GM21619 (cell line): ENCODE measurements around the gene DAPK3.
"Not testable (repeated sequence)": the region's sequence is repeated elsewhere in the genome, so short reads cannot be mapped to it uniquely, and the experiment has no call there.

ENCODE experiments used
- ATAC-seq: cut with Tn5 transposase; IDR thresholded peaks from one replicate; pipeline ENCODE4 v1.9.1; 2021; ENCODE audit not compliant: unreplicated experiment

DAPK3 gene

DNA sequence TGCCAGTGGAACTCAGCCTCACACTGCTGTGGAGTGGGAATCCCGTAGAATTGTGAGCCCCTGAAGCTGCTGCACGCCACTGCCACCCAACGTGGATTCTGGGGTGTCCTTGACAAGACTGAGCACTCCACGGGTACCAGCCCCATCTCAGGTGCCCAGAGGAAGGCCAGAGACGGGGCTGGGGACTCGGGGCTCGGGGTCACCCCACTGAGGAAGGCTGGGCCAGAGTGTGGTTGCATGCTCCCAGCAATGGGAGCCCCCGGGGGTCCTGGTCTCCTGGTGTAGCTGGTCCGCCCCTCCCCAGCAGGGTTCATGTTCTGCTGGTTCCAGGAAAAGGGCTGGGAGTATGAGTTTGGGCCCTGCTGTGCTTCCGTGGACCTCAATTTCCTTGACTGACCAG lies 15.2 kb downstream of the DAPK3 start:
- no peak for ATAC-seq

DNA sequence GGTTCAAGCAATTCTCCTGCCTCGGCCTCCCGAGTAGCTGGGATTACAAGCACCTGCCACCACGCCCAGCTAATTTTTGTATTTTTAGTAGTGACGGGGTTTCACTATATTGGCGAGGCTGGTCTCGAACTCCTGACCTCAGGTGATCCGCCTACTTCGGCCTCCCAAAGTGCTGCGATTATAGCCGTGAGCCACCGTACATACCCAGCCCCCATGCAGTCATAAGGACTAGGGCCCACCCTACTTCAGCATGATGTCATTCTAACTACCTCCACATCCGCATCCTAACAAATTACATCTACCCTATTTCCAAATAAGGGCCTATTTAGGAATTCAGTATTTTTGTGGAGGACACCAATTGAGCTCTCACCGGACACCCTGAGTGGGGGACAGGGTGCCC lies 15.6 kb downstream of the DAPK3 start:
- not testable (repeated sequence) for ATAC-seq

DNA sequence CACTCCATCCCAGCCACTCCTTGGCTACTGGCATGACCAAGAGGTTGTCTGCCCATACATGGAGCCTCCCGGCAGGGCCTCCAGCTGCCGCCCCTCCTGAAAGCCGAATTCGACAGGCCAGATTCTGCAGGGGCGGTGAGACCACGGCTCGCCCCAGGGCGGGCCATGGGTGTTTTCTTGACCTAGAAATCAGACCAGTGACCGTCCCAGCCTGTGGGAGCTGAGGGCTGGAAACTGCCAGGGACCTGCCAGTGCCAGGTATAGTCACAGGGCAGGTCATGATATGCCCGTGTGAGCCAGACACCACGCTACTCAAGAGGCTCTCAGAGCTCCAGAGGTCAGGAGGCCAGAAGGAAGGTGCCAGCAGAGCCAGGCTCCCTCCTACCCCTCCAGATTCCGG lies 16.8 kb downstream of the DAPK3 start:
- no peak for ATAC-seq

DNA sequence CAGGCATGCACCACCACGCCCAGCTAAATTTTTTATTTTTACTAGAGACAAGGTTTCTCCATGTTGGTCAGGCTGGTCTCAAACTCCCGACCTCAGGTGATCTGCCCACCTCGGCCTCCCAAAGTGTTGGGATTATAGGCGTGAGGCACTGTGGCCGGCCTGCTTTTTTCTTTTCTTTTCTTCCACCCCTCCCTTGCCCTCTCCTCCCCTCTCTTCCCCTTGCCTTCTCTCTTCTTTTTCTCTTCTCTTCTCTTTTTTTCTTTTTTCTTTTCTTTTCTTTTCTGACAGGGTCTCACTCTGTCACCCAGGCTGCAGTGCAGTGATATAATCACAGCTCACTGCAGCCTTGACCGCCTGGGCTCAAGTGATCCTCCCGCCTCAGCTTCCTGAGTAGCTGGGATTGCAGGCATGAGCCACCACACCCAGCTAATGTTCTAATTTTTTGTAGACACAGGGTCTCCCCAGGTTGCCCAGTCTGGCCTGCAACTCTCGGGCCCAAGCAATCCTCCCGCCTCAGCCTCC lies 18.1 kb downstream of the DAPK3 start:
- ATAC-seq, result not testable (repeated sequence)

DNA sequence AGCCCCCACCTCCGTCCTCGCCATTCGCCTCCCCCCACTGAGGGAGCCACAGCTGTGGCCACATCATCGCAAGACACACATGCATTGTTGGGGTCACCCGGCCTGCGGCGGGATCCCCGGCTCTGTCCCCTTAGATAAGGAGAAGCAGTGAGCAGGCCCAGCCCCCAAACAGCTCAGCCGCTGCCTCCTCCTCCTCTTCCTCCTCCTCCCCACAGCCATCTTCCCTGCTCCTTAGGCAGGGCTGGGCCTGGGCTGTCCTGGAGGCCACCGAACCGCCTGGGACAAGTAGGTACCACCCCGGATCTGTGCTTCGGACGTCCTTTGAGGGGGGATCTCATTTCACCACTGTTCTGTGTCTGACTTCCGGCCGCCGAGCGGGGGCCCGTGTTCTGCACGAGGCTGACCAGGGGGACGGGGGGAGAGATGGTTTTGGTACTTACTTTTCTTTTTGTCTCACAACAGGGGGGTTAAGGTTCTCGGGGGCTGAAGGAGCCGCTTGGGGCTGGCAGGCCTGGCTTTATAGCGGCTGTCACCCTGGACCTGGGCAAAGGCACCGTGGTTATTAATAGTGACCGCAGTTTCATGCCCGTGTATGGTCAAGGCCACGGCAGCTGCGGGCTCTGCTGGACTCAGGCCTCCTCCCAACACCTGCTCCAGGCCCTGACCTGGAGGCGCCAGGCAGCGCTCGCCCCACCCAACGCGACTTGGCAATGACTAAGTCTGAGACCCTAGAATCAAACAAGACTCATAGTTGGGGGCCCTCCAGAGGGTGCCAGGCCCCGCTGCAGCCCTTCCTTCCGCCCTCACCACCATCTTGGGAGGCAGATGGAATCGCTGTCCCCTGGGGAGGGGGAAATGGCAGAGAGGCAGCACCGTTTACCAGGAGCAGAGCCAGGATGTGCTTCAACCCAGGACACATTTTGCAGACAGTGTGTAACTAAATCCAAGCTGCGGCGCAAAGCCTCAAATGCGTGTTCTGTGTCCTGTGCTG lies 19.7 kb downstream of the DAPK3 start:
- no peak for ATAC-seq

DNA sequence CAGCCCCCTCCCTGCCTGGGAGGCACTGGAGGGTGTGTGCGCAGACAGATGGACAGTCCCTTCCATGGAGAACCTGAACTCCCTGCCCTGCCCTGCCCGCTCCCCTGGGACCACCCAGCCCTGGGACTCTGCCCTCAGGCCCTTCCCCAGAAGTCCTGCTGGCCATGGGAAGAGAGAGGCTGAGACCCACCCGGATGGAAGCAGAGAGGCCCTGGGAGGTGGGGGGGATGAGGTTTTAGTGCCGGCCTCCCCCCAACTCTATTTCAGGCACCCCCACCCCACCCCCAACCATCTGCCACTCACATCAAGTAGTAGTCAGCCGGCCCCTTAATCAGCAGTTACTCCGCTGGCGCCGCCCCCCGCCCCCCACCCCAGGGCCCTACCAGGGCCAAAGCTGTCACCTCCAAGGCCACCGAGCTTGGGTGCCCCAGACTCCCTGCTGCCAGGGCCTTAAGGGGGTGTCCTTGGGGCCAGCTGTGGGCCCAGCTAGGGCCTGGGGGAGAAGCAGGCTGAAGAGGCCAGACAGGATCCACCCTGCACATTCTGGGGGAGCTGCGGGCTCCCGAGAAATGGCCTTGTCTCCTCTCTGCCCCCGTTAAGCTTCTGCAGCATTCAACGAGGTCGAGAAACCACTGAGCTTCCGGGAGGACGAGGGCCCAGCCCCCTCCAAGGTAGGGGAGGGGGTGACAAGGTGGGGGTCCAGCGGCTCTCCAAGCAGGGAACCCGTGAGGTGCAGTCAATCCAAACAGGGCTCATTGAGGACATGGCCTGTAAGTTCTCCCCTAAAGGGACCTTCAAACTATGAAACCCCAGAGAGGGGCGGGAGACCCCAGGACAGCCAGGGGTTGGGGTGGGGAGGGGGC lies 20.7 kb downstream of the DAPK3 start:
- no peak for ATAC-seq

DNA sequence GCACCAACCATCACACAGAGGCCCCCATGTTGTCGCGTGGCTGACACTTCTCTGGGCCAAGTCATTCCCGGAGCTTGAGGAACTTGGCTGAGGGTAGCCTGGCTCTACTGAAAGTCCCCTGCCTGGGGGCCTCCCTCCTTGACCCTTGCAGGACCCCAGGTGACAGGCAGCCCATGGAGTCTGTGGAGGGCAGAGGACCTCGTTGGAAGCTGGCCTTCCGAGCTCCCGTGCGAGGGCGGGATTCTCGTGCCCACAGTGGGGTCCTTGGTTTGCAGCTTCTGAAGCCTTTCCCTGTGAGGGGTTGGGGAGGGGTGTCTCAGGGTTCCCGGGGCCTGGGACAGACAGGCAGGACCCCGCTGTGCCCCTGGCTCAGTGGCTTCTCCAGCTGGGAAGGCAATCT lies 21.6 kb downstream of the DAPK3 start:
- no peak for ATAC-seq

DNA sequence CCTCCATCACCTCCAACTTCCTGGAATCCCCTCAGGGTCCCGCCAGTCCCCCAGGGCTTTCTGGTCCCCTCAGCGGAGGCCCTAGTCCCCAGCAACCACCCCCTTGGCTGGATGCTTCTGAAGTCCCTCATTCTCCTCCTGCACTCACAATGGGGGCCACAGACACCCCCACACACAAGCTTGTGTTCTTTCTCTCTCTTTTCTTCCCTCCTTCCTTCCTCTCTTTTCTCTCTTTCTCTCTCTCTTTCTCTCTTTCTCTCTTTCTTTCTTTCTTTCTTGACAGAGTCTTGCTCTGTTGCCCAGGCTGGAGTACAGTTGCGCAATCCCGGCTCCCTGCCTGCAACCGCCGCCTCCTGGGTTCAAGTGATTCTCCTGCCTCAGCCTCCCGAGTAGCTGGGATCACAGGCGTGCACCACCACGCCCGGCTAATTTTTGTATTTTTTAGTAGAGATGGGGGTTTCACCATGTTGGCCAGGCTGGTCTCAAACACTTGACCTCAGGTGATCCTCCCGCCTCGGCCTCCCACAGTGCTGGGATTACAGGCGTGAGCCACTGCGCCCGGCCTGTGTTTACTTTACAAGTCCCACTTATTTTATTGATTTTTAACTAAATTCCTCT lies 23.5 kb downstream of the DAPK3 start:
- ATAC-seq, result not testable (repeated sequence)

DNA sequence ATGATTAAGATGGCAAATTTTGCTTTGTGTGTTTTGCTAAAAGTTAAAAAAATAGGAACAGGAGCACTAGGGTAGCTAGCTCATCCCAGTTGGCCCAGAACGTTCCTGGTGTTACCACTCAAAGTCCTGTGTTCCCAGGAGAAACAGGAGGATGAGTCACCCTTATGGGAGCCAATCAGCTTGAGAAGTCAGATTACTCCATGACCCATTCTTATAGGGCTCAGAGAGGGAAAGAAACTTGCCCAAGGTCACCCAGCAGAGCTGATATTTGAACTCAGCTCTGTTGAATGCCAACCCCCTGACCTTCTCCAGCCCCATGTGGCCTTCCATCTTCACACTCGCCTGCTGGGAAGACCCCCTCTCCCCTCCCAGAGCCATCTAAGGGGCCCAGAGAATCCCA lies 25.1 kb downstream of the DAPK3 start:
- no peak for ATAC-seq

DNA sequence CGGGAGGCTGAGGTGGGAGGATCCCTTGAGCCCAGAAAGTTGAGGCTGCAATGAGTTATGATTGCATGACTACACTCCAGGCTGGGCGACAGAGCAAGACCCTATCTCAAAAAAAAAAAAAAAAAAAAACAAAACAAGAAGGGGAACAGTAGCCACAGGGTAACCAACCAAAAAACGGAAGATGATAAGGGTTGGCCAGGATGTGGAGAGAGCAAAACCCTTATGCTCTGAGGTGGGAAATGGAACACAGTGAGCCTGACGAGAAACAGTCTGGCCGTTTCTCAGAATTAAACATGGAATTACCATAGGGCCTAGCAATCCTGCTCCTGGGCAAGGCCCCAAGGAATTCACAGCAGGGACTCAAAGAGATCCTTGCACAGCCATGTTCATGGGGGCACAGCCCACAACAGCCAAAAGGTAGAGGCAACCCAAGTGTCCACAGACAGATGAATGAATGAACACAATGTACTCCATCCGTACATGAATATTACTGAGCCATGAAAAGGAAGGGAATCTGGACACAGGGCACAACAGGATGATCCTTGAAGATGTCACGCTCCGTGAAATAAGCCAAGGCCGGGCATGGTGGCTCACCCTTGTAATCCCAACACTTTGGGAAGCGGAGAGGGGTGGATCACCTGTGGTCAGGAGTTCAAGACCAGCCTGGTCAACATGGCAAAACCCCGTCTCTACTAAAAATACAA lies 26.7 kb downstream of the DAPK3 start:
- ATAC-seq, result no peak

DNA sequence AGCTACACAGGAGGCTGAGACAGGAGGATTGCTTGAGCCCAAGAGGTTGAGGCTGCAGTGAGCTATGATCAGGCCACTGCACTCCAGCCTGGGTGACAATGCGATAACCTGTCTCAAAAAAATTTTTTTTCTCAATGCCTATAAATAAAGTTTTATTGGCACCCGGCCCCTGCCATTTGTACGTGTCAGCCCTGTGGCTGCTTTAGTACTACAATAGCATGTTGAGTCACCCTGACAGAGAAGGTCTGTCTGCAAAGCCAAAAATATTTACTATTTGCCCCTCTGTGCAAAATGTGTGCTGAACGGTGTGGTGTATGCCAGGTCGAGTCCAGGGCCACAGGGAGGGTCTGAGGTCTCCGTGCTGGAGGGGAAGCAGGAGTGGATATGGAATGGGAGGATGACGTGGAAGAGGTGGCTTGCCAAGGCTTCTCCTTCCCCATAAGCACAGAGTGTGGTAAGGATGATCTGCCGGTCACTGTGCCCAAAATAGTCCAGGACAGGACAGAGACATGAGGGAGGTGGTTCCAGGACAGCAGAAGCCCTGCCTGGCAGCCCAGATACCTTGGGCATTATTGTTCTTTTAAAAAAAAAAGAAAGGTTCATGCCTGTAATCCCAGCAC lies 28.0 kb downstream of the DAPK3 start:
- ATAC-seq, result no peak

DNA sequence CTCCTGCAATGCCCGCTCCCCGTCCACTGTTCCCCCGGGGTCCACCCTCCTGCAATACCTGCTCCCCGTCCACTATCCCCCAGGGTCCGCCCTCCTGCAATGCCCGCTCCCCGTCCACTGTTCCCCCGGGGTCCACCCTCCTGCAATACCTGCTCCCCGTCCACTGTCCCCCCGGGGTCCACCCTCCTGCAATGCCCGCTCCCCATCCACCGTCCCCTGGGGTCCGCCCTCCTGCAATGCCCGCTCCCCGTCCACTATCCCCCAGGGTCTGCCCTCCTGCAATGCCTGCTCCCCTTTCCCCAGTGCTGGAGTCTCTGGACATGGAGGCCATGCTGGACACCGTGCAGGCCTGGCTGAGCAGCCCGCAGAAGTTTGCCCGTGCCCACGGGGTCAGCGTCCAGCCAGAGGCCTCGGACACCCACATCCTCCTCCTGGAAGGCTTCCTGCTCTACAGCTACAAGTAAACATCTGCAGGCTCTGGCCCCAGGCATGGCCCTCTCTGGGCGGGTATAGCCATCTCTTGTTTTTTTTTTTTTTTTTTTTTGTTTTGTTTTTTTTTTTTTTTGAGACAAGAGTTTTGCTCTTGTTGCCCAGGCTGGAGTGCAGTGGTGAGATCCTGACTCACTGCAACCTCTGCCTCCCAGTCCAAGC lies 32.5 kb downstream of the DAPK3 start:
- ATAC-seq, result not testable (repeated sequence)

DNA sequence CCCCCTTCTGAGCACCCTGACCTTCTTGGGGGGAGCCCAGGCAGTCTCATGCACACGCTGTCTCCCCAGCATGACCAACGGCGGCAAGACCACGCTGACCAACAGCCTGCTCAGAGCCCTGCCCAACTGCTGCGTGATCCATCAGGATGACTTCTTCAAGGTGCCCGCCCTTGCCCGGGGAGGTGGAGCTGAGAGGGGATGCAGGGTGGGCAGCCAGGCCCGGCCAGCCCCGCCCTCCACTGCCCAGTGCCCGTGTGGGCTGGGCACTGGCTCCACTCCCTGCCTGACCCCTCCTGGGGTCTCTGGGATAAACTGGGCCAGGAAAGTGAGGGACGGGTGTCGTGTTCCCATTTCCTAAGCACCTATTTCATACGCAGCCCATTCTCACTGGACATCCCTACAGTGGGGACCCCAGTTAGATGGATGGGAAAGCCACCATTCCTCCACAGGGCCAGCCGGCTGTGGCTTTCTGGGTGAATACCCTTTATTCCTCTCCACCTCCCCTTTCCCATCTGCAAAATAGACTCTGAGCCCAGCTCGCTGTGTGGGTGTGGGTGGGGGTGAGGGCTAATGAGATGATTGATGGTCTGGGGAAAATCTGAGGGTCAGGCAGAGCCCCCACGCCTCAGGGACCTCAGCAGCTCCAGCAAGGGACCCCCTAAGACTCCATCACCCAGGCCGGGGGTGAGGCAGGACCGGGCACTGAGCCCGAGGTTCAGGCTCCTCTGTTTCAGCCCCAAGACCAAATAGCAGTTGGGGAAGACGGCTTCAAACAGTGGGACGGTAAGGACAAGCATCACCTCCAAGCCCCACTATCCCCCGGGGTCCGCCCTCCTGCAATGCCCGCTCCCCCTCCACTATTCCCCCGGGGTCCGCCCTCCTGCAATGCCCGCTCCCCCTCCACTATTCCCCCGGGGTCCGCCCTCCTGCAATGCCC lies 34.1 kb downstream of the DAPK3 start:
- no peak for ATAC-seq

DNA sequence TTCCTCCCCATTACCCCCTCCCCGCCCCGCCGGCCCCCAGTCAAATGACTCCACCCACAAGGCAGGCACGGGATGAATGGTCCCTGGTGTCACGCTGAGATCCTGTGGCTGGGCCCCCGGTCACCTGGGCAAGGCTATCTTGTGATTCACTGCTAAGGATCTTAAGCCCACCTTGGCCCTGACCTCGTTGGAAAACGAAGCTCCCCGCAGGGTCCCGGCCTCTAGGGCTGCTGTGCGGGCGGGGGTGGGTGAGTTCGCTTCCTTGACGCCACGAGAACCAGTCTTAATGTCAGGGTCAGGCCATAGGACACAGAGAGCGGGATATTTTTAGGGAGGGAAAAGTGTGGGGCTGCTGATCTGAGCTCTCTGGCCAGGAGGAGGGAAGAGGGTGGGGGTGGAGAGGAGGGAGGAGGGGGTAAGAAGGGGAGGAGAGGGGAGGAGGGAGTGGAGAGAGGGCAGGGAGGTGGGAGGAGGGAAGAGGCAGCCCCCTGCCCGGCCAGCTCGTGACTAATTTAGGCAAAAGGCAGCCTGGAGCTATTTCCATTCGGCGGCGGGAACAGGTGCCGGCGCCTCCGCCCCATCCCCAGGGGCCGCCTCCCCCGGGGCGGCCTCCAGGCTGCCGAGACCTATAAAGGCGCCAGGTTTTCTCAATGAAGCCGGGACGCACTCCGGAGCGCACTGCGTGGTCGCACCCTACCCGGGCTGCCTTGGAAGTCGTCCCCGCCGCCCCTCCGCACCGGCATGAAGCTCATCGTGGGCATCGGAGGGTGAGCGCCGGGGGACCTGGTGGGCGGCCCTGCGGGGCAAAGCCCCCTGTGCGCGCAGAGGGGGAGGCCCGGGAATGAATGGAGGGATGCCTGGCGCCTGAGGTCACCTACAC lies 37.7 kb downstream of the DAPK3 start, which contains the start of gene NMRK2:
Gene NMRK2, plus strand, starts transcription at position 139 of the 880 bp plus-strand sequence. Its CDS starts 603 bp downstream, at position 742.
- no peak for ATAC-seq

DNA sequence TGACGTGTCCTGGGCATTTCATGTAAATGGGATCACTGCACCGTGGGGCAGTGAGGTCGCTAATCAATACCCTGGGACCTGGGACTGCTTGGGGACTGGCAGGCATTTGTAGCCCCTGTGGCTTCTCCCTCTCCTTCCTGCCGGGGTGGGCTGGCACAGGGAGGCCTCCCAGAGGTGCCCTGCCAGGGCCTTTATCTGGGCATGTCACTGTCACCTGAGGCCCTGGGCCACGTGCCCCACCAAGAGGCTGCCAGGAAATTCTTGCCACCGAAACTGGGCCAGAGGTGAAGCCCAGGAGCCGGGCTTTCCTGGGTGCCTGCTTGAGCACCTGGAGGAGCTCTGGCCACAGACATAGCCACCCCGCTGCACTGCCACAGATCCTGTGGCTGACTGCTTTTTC lies 39.9 kb downstream of the DAPK3 start:
- ATAC-seq, result no peak

DNA sequence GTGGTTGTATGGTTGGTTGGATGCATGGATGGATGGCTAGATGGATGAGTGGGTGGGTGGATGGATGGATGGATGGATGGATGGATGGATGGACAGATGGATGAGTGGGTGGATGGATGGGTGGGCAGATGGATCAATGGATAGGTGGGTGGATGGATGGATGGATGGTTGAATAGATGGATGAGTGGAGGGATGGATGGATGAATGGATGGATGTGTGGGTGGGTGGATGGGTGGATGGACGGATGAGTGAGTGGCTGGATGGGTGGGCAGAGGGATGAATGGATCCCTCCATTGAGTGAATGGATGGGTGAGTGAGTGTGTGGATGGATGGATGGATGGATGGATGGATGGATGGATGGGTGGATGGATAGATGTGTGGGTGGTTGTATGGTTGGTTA lies 47.0 kb downstream of the DAPK3 start:
- ATAC-seq, result no peak

DNA sequence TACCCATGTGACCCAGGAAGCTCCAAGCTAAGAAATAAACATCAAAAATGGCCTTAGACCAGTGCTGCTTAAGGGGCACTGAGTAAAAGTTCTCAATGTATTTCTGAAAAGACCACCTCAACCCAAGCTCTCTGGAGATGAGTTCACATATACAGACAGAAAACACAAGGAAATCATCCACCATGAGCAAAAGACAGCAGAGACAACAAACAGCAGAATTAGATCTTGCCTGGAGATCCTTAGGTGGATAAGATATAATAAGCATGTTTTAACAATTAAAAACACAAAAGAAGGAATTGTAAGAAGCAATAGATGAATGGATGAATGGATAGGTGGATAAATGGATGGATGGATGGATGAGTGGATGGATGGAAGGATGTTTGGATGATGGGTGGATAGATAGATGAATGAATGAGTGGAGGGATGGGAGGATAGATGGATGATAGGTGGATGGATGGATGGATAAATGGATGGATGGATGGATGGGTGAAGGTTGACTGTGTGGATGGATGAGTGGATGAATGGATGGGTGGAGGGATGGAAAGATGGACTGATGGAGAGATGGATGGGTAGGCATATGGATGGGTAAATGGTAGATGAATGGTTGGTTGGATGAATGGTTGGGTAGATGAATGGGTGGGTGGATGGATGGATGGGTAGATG lies 47.7 kb downstream of the DAPK3 start:
- no peak for ATAC-seq
